GM23248 (cell line): ENCODE measurements around the gene DNLZ.

Experiments used
- EZH2 ChIP-seq: fragments of 200-600 bp; sonication (generic); IDR thresholded peaks from 2 replicates; pipeline ENCODE4 v1.6.1; 2018; ENCODE audit warnings: antibody characterized with exemption, mild to moderate bottlenecking; ENCODE audit not compliant: insufficient read depth, poor library complexity, severe bottlenecking
- EZH2phosphoT487 ChIP-seq: fragments of 200-600 bp; sonication (generic); IDR thresholded peaks from 2 replicates; pipeline ENCODE4 v1.6.1; 2018; ENCODE audit warnings: antibody characterized with exemption, moderate library complexity, mild to moderate bottlenecking, low read depth; ENCODE audit not compliant: insufficient read depth

DNA sequence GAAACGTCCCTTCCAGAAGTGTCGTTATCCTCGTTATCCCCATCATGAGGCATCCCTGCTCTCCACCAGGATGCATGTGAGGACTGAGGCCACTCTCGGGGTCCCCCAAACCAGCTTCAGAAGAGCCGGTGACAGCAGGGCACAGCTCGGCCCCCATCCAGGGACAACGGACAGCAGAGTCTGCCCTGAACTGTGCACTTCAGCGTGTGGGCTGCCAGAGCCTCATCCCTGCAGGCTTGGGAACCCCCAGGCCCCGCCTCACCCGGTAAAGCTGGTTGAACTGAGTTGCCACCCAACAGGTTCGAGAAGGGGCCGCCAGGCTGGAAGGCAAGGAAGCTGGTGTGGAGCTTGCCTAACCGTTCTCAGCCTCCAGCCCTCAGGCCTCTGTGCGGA lies 10.6 kb upstream of the DNLZ start:
- no peak for TF ChIP-seq EZH2phosphoT487
- TF ChIP-seq EZH2: no peak
